Measurements from ENCODE around the gene LRRTM1. TPM values are rescaled to one million over a fixed set of nuclear protein-coding genes. Genes with fewer than 3 reads are reported as not detected.

The LRRTM1 gene
- total RNA-seq, 1 experiment from 2014 or later = not detected

GRCh38 chr2:80302001-80302313 is 2.6 kb downstream of the LRRTM1 start:
- Histone ChIP-seq H3K36me3 (ENCODE audit: low read depth) (no peaks in the 10 kb centered on the region), H3K4me3 (no peak overlapping the region), H3K9me3 (ENCODE audit: insufficient read depth, low read depth) (no peaks in the 10 kb centered on the region), H3K4me2 (no peak overlapping the region), H3K27me3 (ENCODE audit: insufficient read depth, low read depth) (peaks cover 7% of the 10 kb centered on the region), H3K27ac (no peak overlapping the region), H3K79me2 (ENCODE audit: low read depth) (no peaks in the 10 kb centered on the region), H3K9me2 (ENCODE audit: insufficient read depth) (no peaks in the 10 kb centered on the region), H3F3A (ENCODE audit: insufficient read depth, low read depth) (no peaks in the 10 kb centered on the region), H3K4me1 (replicated peaks; ENCODE audit: insufficient read depth) (no peaks in the 10 kb centered on the region), H4K20me1 (ENCODE audit: insufficient read depth) (no peaks in the 10 kb centered on the region), H2AFZ (no peak overlapping the region)
- DNase-seq = no peak
- intact Hi-C loops (cut with micrococcal nuclease; ENCODE audit: unreplicated experiment) = no loop called here
- ChIA-PET CTCF (no interaction called here), POLR2A (ENCODE audit: unreplicated experiment) (no interaction called here)
- no TSS peak for BruUV-seq (replicated peaks)
- TF ChIP-seq EZH2 (IDR thresholded peaks at IDR 0.05; ENCODE audit: low read depth) = no peak
- TF ChIP-seq CTCF (conservative IDR thresholded peaks at IDR 0.05) = no peak

GRCh38 chr2:80300954-80301353 is 3.6 kb downstream of the LRRTM1 start:
- H3K4me3 ChIP-seq = no peak overlapping the region
- DNase-seq = no peak
- no peaks in the 10 kb centered on the region for H4K20me1 ChIP-seq (ENCODE audit: insufficient read depth)
- H3K27ac ChIP-seq = no peak overlapping the region
- TF ChIP-seq CTCF (conservative IDR thresholded peaks at IDR 0.05) (no peak), EZH2 (IDR thresholded peaks at IDR 0.05; ENCODE audit: low read depth) (no peak)
- H2AFZ ChIP-seq = no peak overlapping the region
- H3K9me2 ChIP-seq (ENCODE audit: insufficient read depth) = no peaks in the 10 kb centered on the region
- ChIA-PET POLR2A (ENCODE audit: unreplicated experiment) (no interaction called here), CTCF (no interaction called here)
- no peaks in the 10 kb centered on the region for H3K79me2 ChIP-seq (ENCODE audit: low read depth)
- no peaks in the 10 kb centered on the region for H3K9me3 ChIP-seq (ENCODE audit: insufficient read depth, low read depth)
- intact Hi-C loops (cut with micrococcal nuclease; ENCODE audit: unreplicated experiment) = no loop called here
- no peaks in the 10 kb centered on the region for H3F3A ChIP-seq (ENCODE audit: insufficient read depth, low read depth)
- H3K27me3 ChIP-seq (ENCODE audit: insufficient read depth, low read depth) = peaks cover 7% of the 10 kb centered on the region
- H3K36me3 ChIP-seq (ENCODE audit: low read depth) = no peaks in the 10 kb centered on the region
- no peak overlapping the region for H3K4me2 ChIP-seq
- BruUV-seq (replicated peaks) = no TSS peak
- H3K4me1 ChIP-seq (replicated peaks; ENCODE audit: insufficient read depth) = no peaks in the 10 kb centered on the region

GRCh38 chr2:80300346-80300745 is 4.2 kb downstream of the LRRTM1 start:
- H3F3A ChIP-seq (ENCODE audit: insufficient read depth, low read depth) = no peaks in the 10 kb centered on the region
- peaks cover 7% of the 10 kb centered on the region for H3K27me3 ChIP-seq (ENCODE audit: insufficient read depth, low read depth)
- no peaks in the 10 kb centered on the region for H3K79me2 ChIP-seq (ENCODE audit: low read depth)
- CTCF ChIA-PET = no interaction called here
- H3K4me2 ChIP-seq = no peak overlapping the region
- H2AFZ ChIP-seq = no peak overlapping the region
- H3K4me1 ChIP-seq (replicated peaks; ENCODE audit: insufficient read depth) = no peaks in the 10 kb centered on the region
- no peaks in the 10 kb centered on the region for H3K9me2 ChIP-seq (ENCODE audit: insufficient read depth)
- H3K4me3 ChIP-seq = no peak overlapping the region
- H3K9me3 ChIP-seq (ENCODE audit: insufficient read depth, low read depth) = no peaks in the 10 kb centered on the region
- BruUV-seq (replicated peaks) = no TSS peak
- H3K36me3 ChIP-seq (ENCODE audit: low read depth) = no peaks in the 10 kb centered on the region
- POLR2A ChIA-PET (ENCODE audit: unreplicated experiment) = no interaction called here
- TF ChIP-seq EZH2 (IDR thresholded peaks at IDR 0.05; ENCODE audit: low read depth) (no peak), CTCF (conservative IDR thresholded peaks at IDR 0.05) (no peak)
- intact Hi-C loops (cut with micrococcal nuclease; ENCODE audit: unreplicated experiment) = no loop called here
- no peaks in the 10 kb centered on the region for H4K20me1 ChIP-seq (ENCODE audit: insufficient read depth)
- no peak overlapping the region for H3K27ac ChIP-seq
- no peak for DNase-seq

Data from PC-9 (cell line).